Fibroblast of lung (primary cell): ENCODE data around the gene RCL1.

Experiments
- CTCF ChIP-seq, 2 donors: IDR thresholded peaks in 1 of 2; conservative IDR thresholded peaks in 1 of 2; 1 replicate in 1 of 2; 2 replicates in 1 of 2; pipeline ENCODE4 v1.5.1; 2011 to 2012; ENCODE audit warnings: low read length in 2 of 2, control low read depth in 1 of 2, inconsistent platforms in 1 of 2, low read depth in 1 of 2, mild to moderate bottlenecking in 1 of 2
- EZH2 ChIP-seq: IDR thresholded peaks from 2 replicates; pipeline ENCODE4 v1.5.1; 2012; ENCODE audit warnings: low read length, control low read depth, mild to moderate bottlenecking; ENCODE audit errors: missing control alignments

- TF ChIP-seq CTCF (conservative IDR thresholded peaks at IDR 0.05 in 1 of 2, IDR thresholded peaks at IDR 0.05 in 1 of 2; ENCODE audit: low read depth in 1 of 2, low read length in 2 of 2) = no peak
- no peak for TF ChIP-seq EZH2
These were observed 50.0 kb downstream of the RCL1 start for GRCh38 chr9:4842734-4843133.
